Measurements from ENCODE around the gene GHRH.

The GHRH gene

DNA sequence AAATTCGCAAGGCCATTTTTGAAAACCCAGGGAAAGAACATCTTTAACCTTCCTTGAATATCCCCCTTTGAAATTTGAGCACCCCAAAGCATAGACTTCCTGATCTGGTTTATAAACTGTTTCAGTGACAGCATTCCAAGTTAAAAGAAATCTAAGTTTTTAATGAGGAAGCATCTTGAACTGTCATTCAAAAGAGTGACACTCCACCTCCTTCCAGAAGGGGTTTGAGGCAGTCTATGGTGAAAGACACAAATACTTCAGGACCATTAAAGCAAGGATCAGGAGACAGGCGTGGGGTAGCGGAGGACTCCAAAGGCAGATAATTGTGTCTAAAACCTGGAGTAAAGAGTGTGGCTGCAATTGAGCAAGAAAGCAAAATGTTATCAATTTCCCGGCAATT is 691 bp downstream of the GHRH start:
- no peak for DNase-seq

DNA sequence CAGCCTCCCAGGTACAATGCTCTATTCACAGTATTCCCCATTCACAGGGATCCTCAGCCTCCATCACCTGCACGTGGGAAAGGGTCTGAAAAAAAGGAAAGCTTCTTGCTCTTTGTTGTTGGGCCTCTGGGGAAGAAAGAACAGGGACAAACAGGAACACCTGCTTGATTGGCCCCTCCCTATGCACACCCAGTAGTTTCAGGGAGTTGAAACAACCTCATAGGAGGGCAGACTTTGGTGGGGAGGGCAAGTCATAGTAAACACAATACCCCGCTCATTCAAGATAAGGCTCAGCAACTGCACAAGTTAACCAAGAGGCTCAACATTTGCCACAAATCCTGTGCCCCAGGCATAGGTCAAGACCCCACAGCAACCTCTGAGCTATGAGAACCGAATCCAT is 1.7 kb downstream of the GHRH start:
- peak; percentile 53 for DNase-seq

- no peak for DNase-seq
Observed at GRCh38 chr20:37259031-37259430, 2.6 kb downstream of the GHRH start.

DNA sequence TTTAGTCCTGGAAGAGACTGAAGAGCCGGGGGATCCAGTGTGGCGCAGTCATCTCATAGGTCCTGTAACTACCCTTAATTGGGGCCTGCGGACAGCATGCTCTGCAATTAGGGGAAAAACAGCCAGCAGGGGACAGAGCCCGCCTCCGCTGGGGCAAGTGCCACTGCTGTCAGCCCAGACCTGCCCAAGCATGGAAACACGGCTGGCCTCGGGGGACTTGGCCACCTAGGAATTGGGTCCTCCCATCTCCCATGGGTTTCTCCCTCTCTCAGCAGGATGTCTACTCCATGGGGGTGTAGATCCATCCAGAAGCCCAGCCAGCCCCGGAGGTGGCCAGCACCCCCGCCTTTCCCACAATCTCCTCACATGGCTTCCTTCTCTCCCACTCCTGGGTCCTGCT is 3.6 kb downstream of the GHRH start:
- peak; percentile 31 for DNase-seq

DNA sequence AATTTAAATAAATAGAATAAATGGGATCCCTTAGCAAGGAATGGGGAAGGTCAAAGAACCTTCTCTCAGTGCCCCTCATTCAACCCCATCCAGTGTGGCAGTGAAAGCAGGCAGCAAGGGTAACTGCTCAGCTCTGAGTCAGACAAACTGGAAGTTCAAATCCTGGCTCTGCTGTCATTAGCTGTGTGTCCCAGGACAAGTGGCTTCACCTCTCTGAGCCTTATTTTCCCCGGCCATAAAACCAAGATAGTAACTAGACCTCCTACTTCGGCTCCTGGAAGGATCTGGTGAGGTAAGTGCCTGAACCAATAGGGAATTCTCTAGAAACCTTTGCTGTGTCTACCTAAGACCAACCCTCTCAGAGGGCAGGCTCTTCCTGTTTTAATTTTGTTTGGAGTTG is 4.1 kb downstream of the GHRH start:
- DNase-seq = no peak

- DNase-seq = no peak
Observed at GRCh38 chr20:37256286-37256685, 5.3 kb downstream of the GHRH start.

- no peak for DNase-seq
Observed at GRCh38 chr20:37254114-37254878, 7.3 kb downstream of the GHRH start.

- no peak for DNase-seq
Observed at GRCh38 chr20:37253087-37253486, 8.5 kb downstream of the GHRH start.

DNA sequence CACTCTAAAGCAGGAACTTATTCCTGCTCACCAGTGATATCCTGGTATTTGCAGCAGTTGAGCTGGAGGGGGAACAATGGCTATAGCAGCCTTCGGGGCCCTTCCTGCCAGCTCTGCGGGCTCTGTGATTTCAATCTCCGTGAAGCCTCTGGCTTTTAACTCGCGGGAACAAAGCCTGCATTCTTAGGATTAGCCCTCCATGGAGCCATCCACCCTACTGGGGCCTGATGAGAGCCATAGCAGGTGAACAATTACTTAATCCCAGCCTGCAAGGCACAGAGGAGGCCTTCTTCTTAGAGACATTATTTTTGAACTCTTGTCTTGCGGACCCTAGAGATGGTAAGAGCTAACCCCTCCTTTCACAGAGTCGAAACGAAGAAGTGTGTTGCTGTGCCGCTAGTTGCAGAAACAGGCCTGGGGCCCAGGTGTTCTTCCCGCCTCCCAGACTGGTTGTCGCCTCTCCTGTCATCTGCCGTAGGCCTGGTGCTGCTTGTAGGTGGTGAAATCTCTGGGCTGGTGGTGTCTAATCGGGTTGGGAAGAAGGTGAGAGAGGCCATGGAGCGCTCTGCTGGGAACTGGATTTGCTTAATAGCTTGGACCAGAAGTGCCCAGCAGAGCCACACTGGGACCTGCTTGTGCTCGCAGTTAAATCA is 9.7 kb downstream of the GHRH start:
- DNase-seq = no peak

GRCh38 chr20:37249304-37249703 is 12.3 kb downstream of the GHRH start:
- no peak for DNase-seq

DNA sequence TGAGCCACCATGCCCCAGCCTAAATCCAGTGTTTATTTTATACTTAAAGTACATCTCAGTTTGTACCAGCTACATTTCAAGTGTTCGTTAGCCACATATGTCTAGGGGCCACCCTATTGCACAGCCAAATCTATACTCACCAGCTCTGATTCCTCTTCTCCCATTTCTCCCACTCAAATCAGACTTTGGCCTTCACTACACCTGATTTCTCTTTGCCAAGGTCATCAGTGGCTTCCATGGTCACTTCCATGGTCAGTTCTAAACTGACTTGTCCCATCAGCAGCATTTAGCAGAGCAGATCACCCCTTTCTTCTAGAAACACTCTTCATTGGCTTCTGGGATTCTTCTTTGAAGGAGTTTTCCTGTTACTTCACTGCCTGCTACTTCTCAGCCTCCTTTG is 14.1 kb downstream of the GHRH start:
- DNase-seq = no peak

- DNase-seq = no peak
Observed at GRCh38 chr20:37246736-37247135, 14.9 kb downstream of the GHRH start.

DNA sequence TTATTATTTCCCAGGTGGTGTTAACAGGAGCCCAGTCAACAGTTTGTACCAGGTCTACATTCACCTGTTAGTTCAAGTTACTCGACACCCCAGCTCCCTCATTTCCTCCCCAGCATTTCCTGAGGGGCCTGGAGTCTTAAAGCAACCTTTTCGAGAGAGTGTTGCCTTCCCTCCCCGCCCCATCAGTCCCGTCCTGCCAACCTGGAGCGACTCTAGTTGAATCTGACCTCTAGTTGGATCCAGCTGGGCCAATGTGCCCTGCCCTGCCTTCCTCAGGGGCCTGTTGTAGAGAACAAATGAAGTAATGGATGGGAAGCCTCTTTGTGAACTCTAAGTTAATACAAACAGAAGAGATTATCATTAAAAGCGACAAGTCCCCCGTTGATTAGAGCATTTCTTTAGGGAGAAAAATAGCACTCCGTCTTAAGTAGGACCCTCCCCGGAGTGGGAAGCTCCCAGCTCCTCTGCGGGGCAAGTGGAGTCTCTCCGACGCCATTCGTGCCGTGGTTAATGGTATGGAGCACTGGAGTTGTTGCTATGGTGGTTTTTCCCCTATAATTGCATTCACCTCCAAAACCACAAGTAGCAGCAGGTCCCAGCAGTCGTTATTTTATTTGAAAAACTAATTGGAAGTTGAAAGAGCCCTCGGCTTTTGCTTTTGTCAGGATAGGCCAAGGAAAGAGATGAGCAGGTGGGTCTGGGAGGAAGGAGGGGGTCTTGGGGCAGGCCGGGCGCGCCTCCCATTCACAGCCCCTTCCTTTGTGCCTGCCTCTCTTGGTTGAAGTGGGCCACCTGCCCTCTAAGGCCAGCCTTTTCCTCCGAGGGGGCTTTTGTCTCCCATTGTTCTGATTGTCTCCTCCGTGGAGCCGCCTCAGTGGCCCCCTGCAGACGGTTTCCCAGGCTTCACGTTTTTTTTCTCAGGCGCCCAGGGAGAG is 16.1 kb downstream of the GHRH start:
- DNase-seq = peak; percentile 75

DNA sequence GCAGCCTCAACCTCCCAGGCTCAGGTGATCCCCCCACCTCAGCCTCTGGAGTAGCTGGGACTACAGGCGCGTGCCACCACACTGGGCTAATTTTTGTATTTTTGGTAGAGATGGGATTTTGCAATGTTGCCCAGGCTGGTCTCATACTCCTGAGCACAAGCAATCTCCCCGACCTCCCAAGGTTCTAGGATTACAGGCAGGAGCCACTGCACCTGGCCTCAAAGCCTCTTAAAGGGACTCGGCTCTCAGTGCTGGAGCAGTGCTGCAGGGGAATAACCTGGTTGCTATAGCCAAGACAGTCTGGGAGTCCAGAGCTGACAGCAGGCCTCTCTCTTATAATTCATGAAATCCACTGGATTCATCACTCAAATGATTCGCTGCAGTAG is 17.0 kb downstream of the GHRH start:
- no peak for DNase-seq

DNA sequence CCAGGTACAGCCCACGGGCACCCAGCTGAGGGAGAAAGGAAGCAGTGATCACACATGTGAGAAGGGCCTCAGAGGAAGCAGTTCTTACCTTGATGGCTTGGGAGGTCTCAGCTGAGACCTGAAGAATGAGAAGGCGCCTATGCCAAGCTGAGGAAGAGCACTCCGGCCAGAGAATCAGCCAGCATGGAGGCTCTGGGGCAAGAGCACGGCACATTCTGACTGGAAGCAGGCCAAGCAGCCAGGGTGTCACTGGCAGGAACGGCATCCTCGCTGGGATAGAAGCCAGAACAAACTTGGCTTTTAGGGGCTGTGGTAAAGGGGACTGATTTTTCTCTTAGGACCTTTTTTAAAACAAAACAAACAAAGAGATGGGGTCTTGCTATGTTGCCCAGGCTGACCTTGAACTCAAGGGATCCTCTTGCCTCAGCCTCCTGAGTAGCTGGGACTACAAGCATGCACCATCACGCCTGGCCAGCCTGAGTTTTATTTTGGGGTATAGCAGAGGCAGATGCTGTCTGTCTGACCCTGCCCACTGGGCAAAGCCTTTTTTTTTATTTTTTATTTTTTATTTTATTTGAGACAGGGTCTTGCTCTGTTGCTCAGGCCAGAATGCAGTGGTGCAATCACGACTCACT is 17.6 kb downstream of the GHRH start:
- DNase-seq = no peak

GRCh38 chr20:37243076-37243936 is 18.3 kb downstream of the GHRH start:
- DNase-seq = no peak

- no peak for DNase-seq
Observed at GRCh38 chr20:37242503-37242902, 19.1 kb downstream of the GHRH start.

- DNase-seq = no peak
Observed at GRCh38 chr20:37240337-37241067, 21.1 kb downstream of the GHRH start.

DNA sequence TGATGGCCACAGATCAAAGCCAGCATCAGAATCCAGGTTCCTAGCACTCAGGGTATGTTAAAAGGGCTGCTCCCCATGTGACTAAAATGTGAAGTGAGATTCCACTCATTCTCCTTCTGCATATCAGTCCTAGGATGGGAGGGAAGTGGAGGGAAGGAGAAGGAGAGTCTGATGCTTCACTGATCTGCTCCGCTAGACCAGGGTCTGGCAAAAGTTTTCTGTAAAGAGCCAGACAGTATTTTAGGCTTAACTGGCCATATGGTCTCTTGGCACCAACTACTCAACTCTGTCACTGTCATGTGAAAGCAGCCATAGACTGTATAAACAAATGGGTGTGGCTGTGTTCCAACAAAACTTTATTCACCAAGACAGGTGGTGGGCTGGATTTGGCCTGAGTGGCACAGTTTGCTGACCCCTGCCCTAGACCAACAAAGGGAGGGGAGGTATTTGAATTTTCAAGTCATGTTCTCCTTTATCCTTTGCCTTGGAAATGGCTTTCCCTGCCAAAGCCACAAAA is 22.6 kb downstream of the GHRH start:
- no peak for DNase-seq

GRCh38 chr20:37238426-37238825 is 23.2 kb downstream of the GHRH start:
- DNase-seq = no peak

GRCh38 chr20:37237656-37238055 is 24.0 kb downstream of the GHRH start:
- no peak for DNase-seq
